Regular cardiac myocyte (primary cell): Measurements from ENCODE around the gene ACP5. TPM values are rescaled to one million over a fixed set of nuclear protein-coding genes. Genes with fewer than 3 reads are reported as not detected.

Experiments
- total RNA-seq: library from RNA; depleted of rRNA; stranded (reverse); fragments of >200 nt; gene quantifications from 2 replicates; pipeline ENCODE4 v1.2.3, GENCODE V29; 2014

Gene ACP5
- total RNA-seq, result 0.38 and 3.1 TPM in 2 replicates

GRCh38 chr19:11577451-11578257 is at the start of gene ACP5:
Gene ACP5, minus strand, starts transcription at chr19:11577645. Its CDS starts 328 bp downstream, at chr19:11577317.

DNA sequence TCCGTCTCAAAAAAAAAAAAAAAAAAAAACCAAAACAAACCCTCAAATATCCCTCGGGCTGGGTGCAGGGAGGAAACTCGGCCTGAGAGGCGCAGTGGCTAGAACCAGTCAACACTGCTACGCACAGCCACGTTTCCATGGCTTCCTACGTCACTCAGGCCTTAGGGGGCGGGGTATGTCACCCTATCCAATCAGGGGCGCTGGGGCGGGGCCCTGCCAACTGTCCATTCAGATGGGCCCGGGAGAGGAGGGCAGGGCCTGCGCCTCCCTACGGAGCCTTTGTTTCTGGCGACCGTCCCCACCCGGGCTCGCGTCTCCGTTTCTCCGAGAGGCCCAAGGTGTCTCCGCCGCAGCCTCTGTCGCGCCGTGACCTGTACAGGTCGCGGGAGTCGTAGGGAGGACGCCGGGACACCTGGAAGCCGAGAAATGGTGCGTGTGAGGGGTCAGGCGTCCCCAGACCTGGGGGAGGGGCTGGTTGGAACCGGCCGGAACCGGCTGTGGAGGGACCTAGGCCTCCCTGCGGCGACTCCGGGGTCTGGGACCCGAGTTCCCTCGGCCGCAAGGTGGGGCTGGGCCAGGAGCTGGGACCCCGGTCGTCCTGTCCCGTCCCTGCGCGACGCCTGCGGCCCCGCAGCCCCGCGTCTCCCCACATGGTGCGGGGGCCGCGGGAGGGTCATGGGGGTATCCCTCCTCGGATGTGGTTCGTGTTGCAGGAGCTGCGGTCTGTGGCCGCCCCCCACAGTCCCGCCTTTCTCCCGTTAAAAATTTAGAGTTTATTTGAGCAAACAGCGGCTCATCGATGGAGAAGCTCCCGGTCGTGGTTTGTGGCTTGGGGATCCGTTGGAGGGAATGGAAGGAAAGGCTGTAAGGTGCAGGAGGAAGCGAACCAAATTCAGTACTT is 20.0 kb upstream of the ACP5 start, which contains the start of gene ZNF627:
ZNF627 (plus strand) TSS at position 282 of the 901 bp plus-strand sequence; CDS start at position 427, 145 bp downstream.

GRCh38 chr19:11558881-11559828 is 18.3 kb downstream of the ACP5 start, which contains the start of gene ELOF1:
Gene ELOF1, minus strand, starts transcription at chr19:11559230. Its CDS starts 4,883 bp downstream, at chr19:11554347.

GRCh38 chr19:11538232-11539036 is 39.0 kb downstream of the ACP5 start, which contains the start of gene CNN1:
Gene CNN1, plus strand, starts transcription at chr19:11538851. Its CDS starts 77 bp downstream, at chr19:11538928.

DNA sequence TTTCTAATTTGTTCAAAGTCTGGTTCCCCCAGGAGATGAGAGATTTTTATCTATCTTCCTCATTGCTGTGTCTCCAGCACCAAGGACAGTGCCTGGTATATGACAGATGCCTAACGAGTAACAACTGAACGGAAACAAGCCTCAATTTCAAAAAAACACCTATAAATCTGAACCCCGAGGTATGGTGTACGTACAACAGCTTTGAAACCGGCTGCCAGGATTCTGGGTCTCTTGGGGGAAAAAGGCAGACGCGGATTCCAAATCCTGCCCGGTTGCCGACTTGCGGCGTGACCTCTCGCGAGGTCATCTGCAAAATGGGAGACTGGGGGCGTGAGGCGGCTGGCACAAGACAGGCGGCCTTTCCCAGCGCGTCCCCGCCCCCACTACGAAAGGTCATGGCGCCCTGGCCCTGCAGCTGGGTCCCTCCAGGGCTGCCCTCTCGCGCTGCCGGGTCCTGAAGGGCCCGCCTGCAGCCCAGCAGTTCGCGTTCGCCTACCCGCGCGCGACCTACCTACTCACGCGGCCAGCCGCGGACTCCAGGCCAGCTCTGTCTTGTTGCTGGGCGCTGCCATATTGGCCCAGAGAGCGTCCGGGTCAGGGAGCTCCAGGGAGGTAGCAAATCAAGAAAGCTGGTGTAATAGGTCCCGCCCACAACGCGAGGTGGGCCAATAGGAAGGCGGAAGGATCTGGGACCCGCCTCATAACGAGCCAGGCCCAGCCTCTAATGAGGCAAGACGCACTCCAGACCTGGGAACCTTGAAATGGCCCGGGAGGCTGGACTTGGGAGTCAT is 48.7 kb downstream of the ACP5 start, which contains the start of gene ECSIT:
ECSIT (minus strand) TSS at position 584 of the 791 bp plus-strand sequence. CDS start 9,964 bp downstream, outside the sequence.

Other genes starting within 250 kb of the ACP5 start
- gene RAB3D, start 238.0 kb downstream of the ACP5 start, total RNA-seq, result 7.3 and 9.0 TPM in 2 replicates
- gene TMEM205, start 231.4 kb downstream of the ACP5 start, total RNA-seq, result 82.1 and 123 TPM in 2 replicates
- 2.3 and 5.6 TPM in 2 replicates for gene CCDC159, start 231.1 kb downstream of the ACP5 start, total RNA-seq
- gene PLPPR2, start 222.2 kb downstream of the ACP5 start, total RNA-seq, result 11.3 and 12.5 TPM in 2 replicates
- under 0.01 and 0.58 TPM in 2 replicates for gene SWSAP1, start 203.0 kb downstream of the ACP5 start, total RNA-seq
- gene EPOR, start 193.3 kb downstream of the ACP5 start, total RNA-seq, result 6.5 and 12.1 TPM in 2 replicates
- 2.3 and 7.0 TPM in 2 replicates for gene RGL3, start 158.3 kb downstream of the ACP5 start, total RNA-seq
- 0.28 and 0.38 TPM in 2 replicates for gene ODAD3, start 142.5 kb downstream of the ACP5 start, total RNA-seq
- gene PRKCSH, start 142.0 kb downstream of the ACP5 start, total RNA-seq, result 121 and 161 TPM in 2 replicates
- gene ELAVL3, start 96.6 kb downstream of the ACP5 start, total RNA-seq, result 0.28 TPM in 1 of 2 replicates, not detected in the other
- 6.2 and 6.9 TPM in 2 replicates for gene ZNF653, start 71.8 kb downstream of the ACP5 start, total RNA-seq
- gene ECSIT, start 48.5 kb downstream of the ACP5 start, total RNA-seq, result 24.8 and 31.4 TPM in 2 replicates
- 10.2 and 56.1 TPM in 2 replicates for gene CNN1, start 38.8 kb downstream of the ACP5 start, total RNA-seq
- gene ELOF1, start 18.4 kb downstream of the ACP5 start, total RNA-seq, result 23.4 and 45.4 TPM in 2 replicates
- 19.4 and 30.2 TPM in 2 replicates for gene ZNF627, start 19.8 kb upstream of the ACP5 start, total RNA-seq
- 9.9 and 11.5 TPM in 2 replicates for gene ZNF823, start 161.3 kb upstream of the ACP5 start, total RNA-seq
- 12.7 and 16.1 TPM in 2 replicates for gene ZNF441, start 189.4 kb upstream of the ACP5 start, total RNA-seq
- 2.9 and 3.9 TPM in 2 replicates for gene ZNF491, start 220.9 kb upstream of the ACP5 start, total RNA-seq
- gene ZNF440, start 236.6 kb upstream of the ACP5 start, total RNA-seq, result 9.4 and 12.1 TPM in 2 replicates